Tibial nerve (tissue), 3 donors: ENCODE data around the gene KRT13.

Source experiments
- POLR2A ChIP-seq, 2 donors: fragments of 450-650 bp; IDR thresholded peaks; one replicate each; pipeline ENCODE4 v1.6.1; 2017; ENCODE audit warnings: antibody characterized with exemption in 2 of 2, mild to moderate bottlenecking in 2 of 2, moderate library complexity in 2 of 2
- TF ChIP-seq, protein P1 (sequence below), 5 experiments: fragments of 200-600 bp in 3 of 5; fragments of 450-650 bp in 2 of 5; sonication (generic) in 3 of 5; IDR thresholded peaks; one replicate each; pipeline ENCODE4 v1.5.1; 2016 to 2019; ENCODE audit warnings: antibody characterized with exemption in 5 of 5, mild to moderate bottlenecking in 3 of 5, moderate library complexity in 2 of 5

DNA sequence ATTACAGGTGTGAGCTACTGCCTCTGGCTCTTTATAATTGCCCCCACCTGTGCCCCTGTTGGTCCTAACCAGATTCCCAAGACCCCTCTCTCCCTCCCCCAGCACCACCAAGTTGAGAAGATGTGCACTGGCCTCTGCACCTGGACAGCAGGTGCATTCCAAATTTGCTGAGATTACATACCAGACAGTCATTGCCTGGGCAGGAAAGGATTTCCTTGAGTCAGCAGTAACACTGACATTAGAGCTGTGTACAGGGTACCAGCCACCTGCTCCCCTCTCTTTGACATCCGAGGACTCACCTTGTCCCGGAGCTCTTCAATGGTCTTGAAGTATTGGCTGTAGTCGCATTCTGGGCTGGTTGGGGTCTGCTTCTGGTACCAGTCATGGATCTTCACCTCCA, 12.6 kb upstream of the KRT13 start:
- TF ChIP-seq, protein P1, sequence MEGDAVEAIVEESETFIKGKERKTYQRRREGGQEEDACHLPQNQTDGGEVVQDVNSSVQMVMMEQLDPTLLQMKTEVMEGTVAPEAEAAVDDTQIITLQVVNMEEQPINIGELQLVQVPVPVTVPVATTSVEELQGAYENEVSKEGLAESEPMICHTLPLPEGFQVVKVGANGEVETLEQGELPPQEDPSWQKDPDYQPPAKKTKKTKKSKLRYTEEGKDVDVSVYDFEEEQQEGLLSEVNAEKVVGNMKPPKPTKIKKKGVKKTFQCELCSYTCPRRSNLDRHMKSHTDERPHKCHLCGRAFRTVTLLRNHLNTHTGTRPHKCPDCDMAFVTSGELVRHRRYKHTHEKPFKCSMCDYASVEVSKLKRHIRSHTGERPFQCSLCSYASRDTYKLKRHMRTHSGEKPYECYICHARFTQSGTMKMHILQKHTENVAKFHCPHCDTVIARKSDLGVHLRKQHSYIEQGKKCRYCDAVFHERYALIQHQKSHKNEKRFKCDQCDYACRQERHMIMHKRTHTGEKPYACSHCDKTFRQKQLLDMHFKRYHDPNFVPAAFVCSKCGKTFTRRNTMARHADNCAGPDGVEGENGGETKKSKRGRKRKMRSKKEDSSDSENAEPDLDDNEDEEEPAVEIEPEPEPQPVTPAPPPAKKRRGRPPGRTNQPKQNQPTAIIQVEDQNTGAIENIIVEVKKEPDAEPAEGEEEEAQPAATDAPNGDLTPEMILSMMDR (IDR thresholded peaks at IDR 0.05) = no peak
- no peak for TF ChIP-seq POLR2A (IDR thresholded peaks at IDR 0.05)
